Testis (tissue), 3 donors: ENCODE data around the gene SLC7A14. TPM values are rescaled to one million over a fixed set of nuclear protein-coding genes. Genes with fewer than 3 reads are reported as not detected.

Experiments
- DNase-seq: peaks from one replicate; pipeline ENCODE4 v3.0.0-alpha.2; 2019
- H3K27ac ChIP-seq, 2 donors: fragments of 200-600 bp; sonication (generic); one replicate each; pipeline ENCODE4 v1.5.1; 2019
- H3K27me3 ChIP-seq: fragments of 200-600 bp; sonication (generic); one replicate; pipeline ENCODE4 v1.5.1; 2019
- H3K36me3 ChIP-seq: fragments of 200-600 bp; sonication (generic); one replicate; pipeline ENCODE4 v1.5.1; 2017; ENCODE audit warnings: low read depth; ENCODE audit errors: missing control alignments
- H3K4me1 ChIP-seq: fragments of 200-600 bp; sonication (generic); one replicate; pipeline ENCODE4 v1.5.1; 2019
- H3K4me3 ChIP-seq, 2 donors: fragments of 200-600 bp; sonication (generic); one replicate each; pipeline ENCODE4 v1.5.1; 2017 to 2019
- H3K9me3 ChIP-seq: fragments of 200-600 bp; sonication (generic); one replicate; pipeline ENCODE4 v1.5.1; 2017
- CTCF ChIP-seq, 3 experiments: fragments of 450-650 bp in 2 of 3; fragments of 200-600 bp in 1 of 3; sonication (generic) in 1 of 3; IDR thresholded peaks; one replicate each; pipeline ENCODE4 v1.5.1; 2016 to 2019; ENCODE audit warnings: antibody characterized with exemption in 3 of 3, mild to moderate bottlenecking in 2 of 3, moderate library complexity in 1 of 3
- POLR2A ChIP-seq: fragments of 450-650 bp; IDR thresholded peaks from one replicate; pipeline ENCODE4 v1.6.1; 2017; ENCODE audit warnings: antibody characterized with exemption, mild to moderate bottlenecking, moderate library complexity
- WGBS, 2 donors: methylation state at CpG; one replicate each; pipeline ENCODE4 v1.1.5; 2018; 5-methylcytosine and 5-hydroxymethylcytosine counted together
- intact Hi-C: fragments of 100-400 bp; cut with DNase I; formaldehyde crosslinking; loops from one replicate; pipeline ENCODE4 v1.15.1; 2023; ENCODE audit warnings: low total_unique reads
- polyA plus RNA-seq: library from polyadenylated mRNA; stranded (reverse); fragments of 350-450 nt; fragmentation: Illumina TruSeq; extraction: RNeasy Lipid Tissue Mini Kit (QIAGEN cat#74804); gene quantifications from one replicate; pipeline ENCODE4 v1.2.3, GENCODE V29; 2014; ENCODE audit warnings: low read depth, low replicate concordance; ENCODE audit not compliant: insufficient read depth
- total RNA-seq, 2 donors: library from RNA; depleted of rRNA; stranded (reverse); fragments of >200 nt; gene quantifications; one replicate each; pipeline ENCODE4 v1.2.3, GENCODE V29; 2016

SLC7A14 gene
- total and polyA plus RNA-seq, 3 donors from 2014 or later, result 0.15 to 0.31 (median 0.24) TPM

GRCh38 chr3:170490828-170491560, 94.9 kb downstream of the SLC7A14 start:
- Histone ChIP-seq H3K9me3 (no peaks in the 10 kb centered on the region), H3K27me3 (no peaks in the 10 kb centered on the region), H3K4me3 (no peak overlapping the region), H3K36me3 (no peaks in the 10 kb centered on the region), H3K27ac (no peak overlapping the region), H3K4me1 (peaks cover 27% of the 10 kb centered on the region)
- 93% methylated on average over 2 of the region's 2 CpGs for WGBS, 2 donors
- intact Hi-C loops, result no loop called here
- no peak for DNase-seq
- TF ChIP-seq CTCF (IDR thresholded peaks at IDR 0.05) (no peak), POLR2A (no peak)

- H3K27ac ChIP-seq, result no peak overlapping the region
- no peak for DNase-seq
- no peaks in the 10 kb centered on the region for H3K9me3 ChIP-seq
- H3K36me3 ChIP-seq, result no peaks in the 10 kb centered on the region
- intact Hi-C loops, result no loop called here
- H3K4me3 ChIP-seq, result no peak overlapping the region
- H3K27me3 ChIP-seq, result no peaks in the 10 kb centered on the region
- TF ChIP-seq POLR2A (no peak), CTCF (IDR thresholded peaks at IDR 0.05) (no peak)
- H3K4me1 ChIP-seq, result peaks cover 11% of the 10 kb centered on the region
- 77 to 86% methylated on average over 4 of the region's 4 CpGs for WGBS, 2 donors
Observed at GRCh38 chr3:170488802-170489201, 97.1 kb downstream of the SLC7A14 start.

- WGBS, 2 donors, result 89 to 93% methylated on average over 3 of the region's 3 CpGs
- H3K27me3 ChIP-seq, result no peaks in the 10 kb centered on the region
- no peaks in the 10 kb centered on the region for H3K36me3 ChIP-seq
- DNase-seq, result no peak
- H3K9me3 ChIP-seq, result no peaks in the 10 kb centered on the region
- intact Hi-C loops, result no loop called here
- H3K27ac ChIP-seq, result no peak overlapping the region
- peaks cover 3% of the 10 kb centered on the region for H3K4me1 ChIP-seq
- no peak overlapping the region for H3K4me3 ChIP-seq
- TF ChIP-seq CTCF (IDR thresholded peaks at IDR 0.05), result no peak
- no peak for TF ChIP-seq POLR2A
Observed at GRCh38 chr3:170487031-170487430, 98.8 kb downstream of the SLC7A14 start.

GRCh38 chr3:170486398-170486797, 99.5 kb downstream of the SLC7A14 start:
- Histone ChIP-seq H3K9me3 (no peaks in the 10 kb centered on the region), H3K36me3 (no peaks in the 10 kb centered on the region), H3K27me3 (no peaks in the 10 kb centered on the region), H3K27ac (no peak overlapping the region), H3K4me1 (peaks cover 3% of the 10 kb centered on the region), H3K4me3 (no peak overlapping the region)
- intact Hi-C loops, result no loop called here
- 86 to 97% methylated on average over 9 of the region's 9 CpGs for WGBS, 2 donors
- DNase-seq, result no peak
- no peak for TF ChIP-seq CTCF (IDR thresholded peaks at IDR 0.05)
- no peak for TF ChIP-seq POLR2A

GRCh38 chr3:170485696-170486095, 100.2 kb downstream of the SLC7A14 start:
- no peaks in the 10 kb centered on the region for H3K36me3 ChIP-seq
- no peak for DNase-seq
- H3K4me3 ChIP-seq, result no peak overlapping the region
- intact Hi-C loops, result no loop called here
- 64 to 71% methylated on average over 4 of the region's 4 CpGs for WGBS, 2 donors
- H3K27me3 ChIP-seq, result no peaks in the 10 kb centered on the region
- no peak overlapping the region for H3K27ac ChIP-seq
- H3K4me1 ChIP-seq, result peaks cover 3% of the 10 kb centered on the region
- no peaks in the 10 kb centered on the region for H3K9me3 ChIP-seq
- TF ChIP-seq POLR2A (no peak), CTCF (IDR thresholded peaks at IDR 0.05) (no peak)
